HG03025 (cell line): ENCODE measurements around the gene TSPAN15.
"Not testable (repeated sequence)": the region's sequence is repeated elsewhere in the genome, so short reads cannot be mapped to it uniquely, and the experiment has no call there.

ENCODE experiments used
- ATAC-seq: cut with Tn5 transposase; IDR thresholded peaks from one replicate; pipeline ENCODE4 v1.9.1; 2021; ENCODE audit warnings: mild to moderate bottlenecking, moderate library complexity; ENCODE audit not compliant: unreplicated experiment, low FRiP score

TSPAN15 gene

GRCh38 chr10:69481811-69482524 is 30.7 kb downstream of the TSPAN15 start:
- no peak for ATAC-seq

GRCh38 chr10:69483963-69484362 is 32.7 kb downstream of the TSPAN15 start:
- no peak for ATAC-seq

GRCh38 chr10:69484736-69485135 is 33.5 kb downstream of the TSPAN15 start:
- no peak for ATAC-seq

DNA sequence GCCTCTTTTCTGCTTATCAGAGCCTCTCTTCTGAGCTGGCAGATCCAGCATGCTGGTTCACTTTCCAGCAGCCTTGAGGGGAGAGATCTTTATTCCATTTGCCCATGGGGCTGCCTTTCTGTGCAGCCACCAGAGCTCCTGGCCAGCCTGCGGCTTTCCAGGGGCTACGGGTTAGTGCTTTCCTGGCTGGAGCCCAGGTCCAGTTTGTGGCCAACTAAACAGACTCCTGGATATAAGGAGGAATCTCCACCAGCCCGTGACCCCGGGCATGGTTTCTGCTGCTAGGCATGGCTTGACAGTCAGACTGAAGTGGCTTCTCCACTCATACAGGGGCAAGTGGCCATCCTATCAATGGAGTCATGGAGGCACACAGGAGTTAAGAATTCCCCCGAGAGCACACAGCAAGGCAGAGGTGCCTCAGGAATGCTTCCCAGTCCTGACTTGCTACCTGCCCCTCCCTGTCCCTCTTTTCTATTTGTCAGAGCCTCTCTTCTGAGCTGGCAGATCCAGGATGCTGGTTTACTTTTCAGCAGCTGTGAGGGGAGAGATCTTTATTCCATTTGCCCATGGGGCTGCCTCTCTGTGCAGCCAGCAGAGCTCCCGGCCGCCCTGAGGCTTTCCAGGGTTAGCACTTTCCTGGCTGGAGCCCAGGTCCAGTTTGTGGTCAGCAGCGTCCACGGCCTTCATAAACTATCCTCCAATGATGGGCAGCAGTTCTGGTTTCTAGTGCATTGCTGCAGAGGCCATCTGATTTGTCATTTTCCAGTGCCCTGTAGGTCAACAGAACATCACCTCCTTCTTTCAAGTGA is 35.9 kb downstream of the TSPAN15 start:
- ATAC-seq, result no peak

DNA sequence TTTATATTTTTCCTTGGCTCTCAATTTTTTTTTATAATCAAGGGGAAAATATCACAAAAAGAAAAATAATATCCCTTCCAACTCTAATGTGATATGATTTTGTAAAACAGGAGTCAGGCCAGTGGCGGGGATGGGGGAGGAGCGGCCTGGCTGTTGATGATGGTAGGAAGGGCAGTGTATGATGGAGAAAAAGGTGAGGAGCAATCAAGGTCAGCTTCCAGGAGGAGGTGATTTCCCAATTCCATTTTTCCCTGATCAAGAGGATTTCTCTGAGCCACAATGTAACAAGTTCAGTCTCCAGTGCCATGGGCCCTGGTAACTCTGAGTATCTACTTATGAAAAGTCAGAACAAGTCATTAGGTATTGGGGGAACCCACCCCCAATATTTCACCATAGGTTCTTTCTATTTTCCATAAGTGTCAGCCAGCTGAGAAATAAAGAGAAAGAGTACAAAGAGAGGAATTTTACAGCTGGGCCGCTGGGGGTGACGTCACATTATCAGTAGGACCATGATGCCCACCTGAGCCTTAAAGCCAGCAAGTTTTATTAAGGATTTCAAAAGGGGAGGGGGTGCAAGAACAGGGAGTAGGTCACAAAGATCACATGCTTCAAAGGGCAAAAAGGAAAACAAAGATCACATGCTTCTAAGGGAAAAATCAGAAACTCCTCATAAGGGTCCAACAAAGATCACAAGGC is 37.0 kb downstream of the TSPAN15 start:
- not testable (repeated sequence) for ATAC-seq

DNA sequence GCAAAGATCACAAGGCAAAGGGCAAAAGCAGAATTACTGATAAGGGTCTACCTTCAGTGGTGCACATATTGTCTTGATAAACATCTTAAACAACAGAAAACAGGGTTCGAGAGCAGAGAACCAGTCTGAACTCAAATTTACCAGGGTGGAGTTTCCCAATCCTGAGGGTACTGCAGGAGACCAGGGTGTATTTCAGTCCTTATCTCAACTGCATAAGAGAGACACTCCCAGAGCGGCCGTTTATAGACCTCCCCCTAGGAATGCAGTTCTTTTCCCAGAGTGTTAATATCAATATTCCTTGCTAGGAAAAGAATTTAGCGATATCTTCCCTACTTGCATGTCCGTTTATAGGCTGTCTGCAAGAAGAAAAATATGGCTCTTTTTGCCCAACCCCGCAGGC is 37.6 kb downstream of the TSPAN15 start:
- not testable (repeated sequence) for ATAC-seq

DNA sequence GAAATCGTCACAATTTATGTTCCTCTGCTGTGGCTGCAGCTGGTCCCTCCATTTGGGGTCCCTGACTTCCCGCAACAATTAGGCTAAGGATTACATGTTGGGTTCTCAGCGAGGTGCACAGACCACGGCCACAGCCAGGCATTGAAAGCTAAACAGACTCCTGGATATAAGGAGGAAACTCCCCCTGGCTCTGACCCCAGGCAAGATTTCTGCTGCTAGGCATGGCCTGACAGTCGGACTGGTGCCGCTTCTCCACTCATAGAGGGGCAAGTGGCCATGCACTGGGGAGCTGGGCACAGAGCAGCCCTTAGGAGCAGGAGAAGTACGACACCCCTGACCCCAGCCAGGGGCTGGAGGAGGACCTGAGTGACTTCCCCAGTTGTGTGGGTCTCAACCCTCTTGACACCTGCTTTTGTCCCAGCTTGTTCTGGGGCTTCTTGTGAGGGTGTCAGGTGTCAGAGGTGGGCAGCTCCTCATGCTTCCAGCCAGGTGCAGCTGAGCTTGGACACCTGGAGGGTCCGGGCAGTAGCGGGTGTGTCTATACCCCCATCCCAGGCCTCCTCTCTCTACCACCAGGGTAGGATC is 38.3 kb downstream of the TSPAN15 start:
- ATAC-seq, result no peak

DNA sequence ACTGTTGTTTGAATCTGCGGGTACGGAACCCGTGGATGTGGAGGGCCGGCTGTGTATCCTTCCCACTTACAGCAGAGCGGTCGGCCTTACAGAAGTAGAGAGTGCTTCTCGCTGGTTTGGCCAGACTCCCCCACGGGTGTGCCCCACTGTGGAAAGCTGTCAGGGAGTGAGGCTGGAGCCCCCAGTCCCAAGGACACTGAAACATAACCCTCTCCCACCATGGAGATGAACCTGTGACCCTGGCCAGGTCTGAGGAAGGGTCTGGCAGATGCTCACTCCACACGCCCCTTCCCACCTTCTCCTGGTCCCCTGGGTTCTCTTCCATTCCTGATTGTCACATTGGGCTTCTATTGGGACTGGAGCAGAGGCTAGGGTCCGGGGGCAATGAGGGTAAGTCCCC is 39.6 kb downstream of the TSPAN15 start:
- no peak for ATAC-seq

DNA sequence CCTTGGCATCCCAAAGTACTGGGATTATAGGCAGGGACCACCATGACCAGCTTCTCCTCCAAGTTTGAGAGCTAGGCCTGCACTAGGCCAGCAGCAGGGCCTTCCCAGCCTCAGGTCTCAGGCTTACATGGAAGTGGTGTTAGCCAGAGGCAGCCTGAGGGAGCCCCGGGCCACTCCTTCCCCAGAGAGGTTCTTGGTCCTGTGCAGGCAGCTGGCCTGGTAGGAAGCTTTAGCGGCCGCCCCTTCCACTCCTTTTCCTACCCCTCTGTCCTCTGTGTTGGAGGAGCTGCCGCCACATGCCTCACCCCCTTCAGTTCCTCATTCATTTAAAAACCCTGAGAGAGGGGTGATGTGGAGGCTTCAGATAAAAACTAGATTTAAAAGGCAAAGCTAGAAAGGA is 40.3 kb downstream of the TSPAN15 start:
- ATAC-seq, result no peak

DNA sequence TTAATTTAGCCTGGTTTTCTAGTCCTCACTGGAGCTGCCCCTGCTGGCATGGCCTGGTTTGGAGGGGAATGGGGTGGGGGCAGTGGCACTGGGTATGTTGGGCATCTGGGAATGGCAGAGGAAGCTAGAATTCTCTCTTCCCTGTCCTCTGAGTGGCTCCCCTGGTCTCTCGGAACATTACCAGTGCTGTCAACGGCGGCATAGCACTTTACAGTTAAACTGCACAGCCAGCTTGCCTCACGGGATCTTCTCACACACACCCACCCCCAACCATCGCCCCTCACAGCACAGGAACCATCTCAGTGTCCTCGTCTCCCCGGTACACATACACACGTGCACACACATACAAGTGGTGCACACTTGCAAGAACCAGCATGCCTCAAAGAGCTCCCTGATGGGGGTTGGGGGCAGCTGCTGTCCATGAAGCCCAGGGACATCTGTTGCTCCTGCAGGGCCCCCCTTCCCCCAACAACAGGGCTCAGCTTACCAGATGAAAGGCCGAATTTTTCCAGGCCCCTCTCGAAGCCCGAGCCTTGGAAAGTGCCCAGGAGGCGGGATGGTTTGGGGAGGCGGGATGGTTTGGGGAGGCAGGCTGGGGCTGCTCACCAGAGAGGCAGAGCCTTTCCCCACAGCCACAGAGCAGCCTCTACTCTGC is 41.0 kb downstream of the TSPAN15 start:
- ATAC-seq, result no peak

DNA sequence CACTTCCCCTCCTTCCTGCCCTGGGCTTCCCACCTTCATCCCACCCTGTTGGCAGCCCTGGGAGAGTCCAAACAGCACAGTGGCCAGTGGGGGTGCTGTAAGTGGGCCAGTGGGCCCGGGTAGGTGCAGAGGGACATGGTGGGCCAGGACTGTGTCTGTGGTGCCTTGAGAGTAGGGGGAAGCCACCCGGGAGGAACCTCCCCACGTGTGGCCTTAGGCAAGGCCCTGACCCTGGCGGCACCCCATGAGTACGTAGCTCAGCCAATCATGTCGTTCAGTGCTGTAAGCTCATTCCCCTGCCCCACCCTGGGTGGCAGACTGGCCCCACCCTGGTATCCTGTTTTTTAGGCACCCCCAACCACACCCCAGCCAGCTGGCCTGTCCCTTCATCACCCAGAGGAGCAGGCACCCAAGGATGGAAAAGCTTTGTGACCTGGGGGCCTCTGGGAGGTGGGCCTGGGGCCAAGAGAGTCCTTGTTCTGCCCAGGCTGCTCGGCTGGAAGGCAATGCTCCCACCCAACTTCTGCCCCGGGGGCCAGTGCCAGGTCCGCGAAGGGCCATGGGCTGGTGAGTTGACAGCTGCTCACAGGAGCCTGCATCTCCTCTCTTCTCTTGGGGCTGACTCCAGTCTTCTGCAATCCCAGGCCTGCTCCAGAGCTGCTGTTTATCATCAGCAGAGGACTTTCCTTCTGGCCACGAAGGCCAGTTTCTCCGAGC is 41.6 kb downstream of the TSPAN15 start:
- ATAC-seq, result no peak

DNA sequence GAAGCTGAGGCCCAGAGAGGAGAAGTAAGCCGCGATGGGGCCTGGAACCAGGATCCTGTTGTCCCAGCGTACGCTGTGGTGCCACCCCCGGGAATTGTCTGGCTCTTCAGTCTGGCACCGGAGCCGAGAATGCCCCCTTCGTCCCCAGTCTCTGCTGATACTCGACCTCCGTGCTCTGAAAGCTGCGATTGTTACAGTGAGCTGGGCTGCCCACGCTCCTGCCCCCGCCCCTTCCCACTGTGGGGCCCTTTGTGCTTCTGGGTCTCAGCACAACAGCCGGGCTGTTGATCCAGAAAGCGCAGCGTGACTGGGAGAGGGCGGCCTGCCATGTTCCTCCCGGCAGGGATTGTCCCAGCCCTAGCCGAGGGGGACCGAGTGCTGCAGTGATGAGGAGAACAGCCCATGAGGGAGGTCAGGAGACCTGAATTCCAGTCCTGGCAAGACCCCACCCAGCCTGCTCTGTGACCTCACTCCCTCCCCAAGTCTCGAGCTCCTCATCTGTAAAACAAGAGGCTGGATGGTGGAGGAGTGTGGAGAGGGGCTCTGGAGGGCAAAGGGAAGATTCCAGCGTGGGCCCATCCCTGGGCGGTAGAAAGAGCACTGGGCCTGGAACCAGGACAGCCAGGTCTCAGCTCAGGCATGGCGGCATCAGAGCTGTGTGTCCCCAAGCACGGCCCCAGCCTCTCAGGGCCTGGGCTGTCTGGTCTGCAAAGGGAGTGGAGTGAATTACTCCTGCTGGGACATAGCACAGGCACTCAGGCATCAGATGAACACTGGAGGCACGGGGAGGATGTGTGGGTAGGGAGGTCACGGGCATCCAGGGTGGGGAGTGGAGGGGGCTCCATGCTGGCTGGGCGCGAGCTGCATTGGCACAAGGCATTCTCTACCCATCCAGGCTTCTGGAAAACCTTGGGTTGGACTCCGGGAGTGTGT is 43.6 kb downstream of the TSPAN15 start:
- ATAC-seq, result no peak

DNA sequence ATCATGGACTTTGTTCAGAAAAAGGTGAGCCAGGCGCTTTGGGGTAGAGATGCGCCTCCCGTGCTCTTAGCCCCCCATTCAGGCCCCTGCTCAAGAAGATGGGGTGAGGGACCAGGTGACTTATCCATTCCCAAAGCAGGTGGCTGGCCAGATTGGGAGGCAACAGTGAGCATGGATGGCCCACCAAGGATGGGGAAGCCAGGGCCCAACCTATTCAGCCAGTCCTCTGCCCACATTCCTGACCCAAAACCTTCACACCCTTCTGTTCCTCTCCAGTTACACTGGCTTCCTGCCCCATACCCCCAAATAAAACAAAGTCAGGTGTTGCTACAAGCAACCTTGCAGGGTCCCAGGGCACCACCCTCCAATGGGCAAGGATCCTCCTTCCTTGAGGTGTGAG is 44.4 kb downstream of the TSPAN15 start:
- ATAC-seq, result no peak

- no peak for ATAC-seq
Observed at GRCh38 chr10:69496352-69497230, 45.3 kb downstream of the TSPAN15 start.

DNA sequence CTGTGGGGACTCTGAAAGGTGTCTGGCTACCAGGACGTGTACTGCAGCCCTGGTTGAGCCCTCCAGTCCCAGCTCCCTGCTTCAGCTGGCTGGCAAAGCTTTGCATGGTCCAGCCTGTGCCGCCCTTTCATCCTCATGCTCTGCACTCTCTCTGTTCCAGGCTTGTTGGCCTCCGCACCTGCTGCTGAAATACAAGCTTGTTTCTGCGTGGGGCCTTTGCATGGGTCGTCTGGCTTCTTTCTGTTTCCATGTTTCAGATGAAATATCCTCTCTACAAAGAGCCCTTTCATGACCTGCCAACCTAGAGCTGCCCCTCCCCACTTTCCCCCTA is 45.9 kb downstream of the TSPAN15 start:
- no peak for ATAC-seq

- no peak for ATAC-seq
Observed at GRCh38 chr10:69497611-69498390, 46.5 kb downstream of the TSPAN15 start.
